Thoracic aorta (tissue), 2 donors: Measurements from ENCODE around the gene CEACAM3. TPM values are rescaled to one million over a fixed set of nuclear protein-coding genes. Genes with fewer than 3 reads are reported as not detected.
"Not testable (repeated sequence)": the region's sequence is repeated elsewhere in the genome, so short reads cannot be mapped to it uniquely, and the experiment has no call there.

Experiments
- ATAC-seq: fragments of 150-250 bp; one replicate; pipeline ENCODE4 v1.8.0; 2017; ENCODE audit warnings: low read depth; ENCODE audit not compliant: insufficient number of reproducible peaks, low FRiP score
- DNase-seq: peaks from one replicate; pipeline ENCODE4 v3.0.0-alpha.2; 2020; ENCODE audit warnings: low spot score
- H3K27ac ChIP-seq, 2 donors: fragments of 200-600 bp; sonication (generic); 1 replicate in 1 of 2; 2 replicates in 1 of 2; pipeline ENCODE4 v1.5.1; 2016; ENCODE audit warnings: mild to moderate bottlenecking in 2 of 2, moderate library complexity in 2 of 2
- H3K27me3 ChIP-seq: fragments of 200-600 bp; sonication (generic); replicated peaks from 2 replicates; pipeline ENCODE4 v1.6.0; 2016; ENCODE audit warnings: mild to moderate bottlenecking; ENCODE audit not compliant: insufficient read depth
- H3K36me3 ChIP-seq: fragments of 200-600 bp; sonication (generic); one replicate; pipeline ENCODE4 v1.5.1; 2016
- H3K4me1 ChIP-seq, 2 donors: fragments of 200-600 bp; sonication (generic); 1 replicate in 1 of 2; 2 replicates in 1 of 2; pipeline versions ENCODE4 v1.5.1 to v1.6.0; 2016; ENCODE audit warnings: low read depth in 2 of 2, mild to moderate bottlenecking in 1 of 2; ENCODE audit not compliant: control insufficient read depth in 1 of 2
- H3K4me3 ChIP-seq: fragments of 200-600 bp; sonication (generic); 2 replicates; pipeline ENCODE4 v1.5.1; 2016; ENCODE audit warnings: mild to moderate bottlenecking
- H3K9me3 ChIP-seq: fragments of 200-600 bp; sonication (generic); 2 replicates; pipeline ENCODE4 v1.5.1; 2016
- total RNA-seq, 2 donors: library from RNA; depleted of rRNA; stranded (reverse); fragments of >200 nt; gene quantifications; one replicate each; pipeline versions ENCODE4 v1.1.0 to v1.2.3, GENCODE V29; 2016
- TF ChIP-seq, protein P1 (sequence below): fragments of 200-600 bp; sonication (generic); IDR thresholded peaks from one replicate; pipeline ENCODE4 v1.5.1; 2019; ENCODE audit warnings: antibody characterized with exemption

The CEACAM3 gene
- total RNA-seq, 2 donors from 2014 or later = not detected

DNA sequence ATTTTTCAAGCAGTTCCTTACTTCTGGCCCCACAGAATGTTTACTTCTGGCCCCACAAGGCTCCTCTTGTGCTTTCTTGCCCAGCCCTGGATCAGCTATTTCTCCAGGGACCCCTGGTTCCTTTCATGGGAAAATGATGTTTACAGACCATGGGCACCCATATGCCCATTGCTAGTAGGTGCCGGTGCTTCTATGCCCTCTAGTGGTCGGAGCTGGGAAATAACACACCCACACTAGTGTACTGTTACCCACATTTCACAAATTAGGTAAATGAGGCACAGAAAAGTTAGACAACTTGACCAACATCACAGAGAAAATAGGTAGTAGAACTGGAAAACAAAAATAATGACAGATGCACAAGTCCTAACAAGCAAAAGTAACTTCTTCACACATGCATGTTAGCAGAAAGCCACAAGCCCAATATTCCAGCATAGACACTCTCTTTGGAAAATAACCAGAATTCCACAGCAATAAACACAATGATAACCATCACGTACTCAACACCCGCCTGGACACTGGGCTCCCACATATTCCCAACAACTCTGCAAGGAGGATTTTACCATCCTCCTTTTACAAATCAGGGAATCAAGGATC is 42.4 kb upstream of the CEACAM3 start:
- no peak for DNase-seq
- no peaks in the 10 kb centered on the region for H3K4me1 ChIP-seq
- no peaks in the 10 kb centered on the region for H3K36me3 ChIP-seq
- TF ChIP-seq, protein P1, sequence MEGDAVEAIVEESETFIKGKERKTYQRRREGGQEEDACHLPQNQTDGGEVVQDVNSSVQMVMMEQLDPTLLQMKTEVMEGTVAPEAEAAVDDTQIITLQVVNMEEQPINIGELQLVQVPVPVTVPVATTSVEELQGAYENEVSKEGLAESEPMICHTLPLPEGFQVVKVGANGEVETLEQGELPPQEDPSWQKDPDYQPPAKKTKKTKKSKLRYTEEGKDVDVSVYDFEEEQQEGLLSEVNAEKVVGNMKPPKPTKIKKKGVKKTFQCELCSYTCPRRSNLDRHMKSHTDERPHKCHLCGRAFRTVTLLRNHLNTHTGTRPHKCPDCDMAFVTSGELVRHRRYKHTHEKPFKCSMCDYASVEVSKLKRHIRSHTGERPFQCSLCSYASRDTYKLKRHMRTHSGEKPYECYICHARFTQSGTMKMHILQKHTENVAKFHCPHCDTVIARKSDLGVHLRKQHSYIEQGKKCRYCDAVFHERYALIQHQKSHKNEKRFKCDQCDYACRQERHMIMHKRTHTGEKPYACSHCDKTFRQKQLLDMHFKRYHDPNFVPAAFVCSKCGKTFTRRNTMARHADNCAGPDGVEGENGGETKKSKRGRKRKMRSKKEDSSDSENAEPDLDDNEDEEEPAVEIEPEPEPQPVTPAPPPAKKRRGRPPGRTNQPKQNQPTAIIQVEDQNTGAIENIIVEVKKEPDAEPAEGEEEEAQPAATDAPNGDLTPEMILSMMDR = peak; percentile 40
- H3K27ac ChIP-seq = no peak overlapping the region
- no peaks in the 10 kb centered on the region for H3K9me3 ChIP-seq
- no peak for ATAC-seq
- no peaks in the 10 kb centered on the region for H3K27me3 ChIP-seq
- H3K4me3 ChIP-seq = no peak overlapping the region

DNA sequence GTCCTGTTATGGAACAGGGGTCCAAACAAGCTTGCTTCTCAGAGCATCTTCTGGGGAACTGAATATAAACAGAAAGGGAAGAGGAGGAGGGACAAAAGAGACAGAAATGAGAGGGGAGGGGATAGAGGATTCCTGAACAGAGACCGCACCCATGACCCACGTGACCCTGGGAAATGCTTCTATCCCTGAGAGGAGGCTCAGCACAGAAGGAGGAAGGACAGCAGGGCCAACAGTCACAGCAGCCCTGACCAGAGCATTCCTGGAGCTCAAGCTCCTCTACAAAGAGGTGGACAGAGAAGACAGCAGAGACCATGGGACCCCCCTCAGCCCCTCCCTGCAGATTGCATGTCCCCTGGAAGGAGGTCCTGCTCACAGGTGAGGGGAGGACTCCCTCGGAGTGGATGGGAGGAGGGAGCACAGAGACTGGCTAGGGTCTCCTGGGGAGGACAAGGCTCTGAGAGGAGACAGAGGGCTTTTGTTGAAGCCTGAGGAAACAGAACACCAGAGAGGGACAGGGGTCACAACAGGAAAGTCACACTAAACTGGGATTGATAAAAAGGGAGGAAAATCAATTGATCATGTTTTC is 41.0 kb upstream of the CEACAM3 start, which contains the start of gene CEACAM6:
CEACAM6 (plus strand) TSS at position 203 of the 586 bp plus-strand sequence; CDS start at position 312, 109 bp downstream.
- TF ChIP-seq, protein P1 = no peak
- Histone ChIP-seq H3K4me3 (no peak within 1 kb of the TSS), H3K4me1 (no peaks in the 10 kb centered on the region), H3K9me3 (no peaks in the 10 kb centered on the region), H3K36me3 (no peaks in the 10 kb centered on the region), H3K27me3 (no peaks in the 10 kb centered on the region), H3K27ac (no peak within 1 kb of the TSS)
- no peak for DNase-seq
- no peak for ATAC-seq

DNA sequence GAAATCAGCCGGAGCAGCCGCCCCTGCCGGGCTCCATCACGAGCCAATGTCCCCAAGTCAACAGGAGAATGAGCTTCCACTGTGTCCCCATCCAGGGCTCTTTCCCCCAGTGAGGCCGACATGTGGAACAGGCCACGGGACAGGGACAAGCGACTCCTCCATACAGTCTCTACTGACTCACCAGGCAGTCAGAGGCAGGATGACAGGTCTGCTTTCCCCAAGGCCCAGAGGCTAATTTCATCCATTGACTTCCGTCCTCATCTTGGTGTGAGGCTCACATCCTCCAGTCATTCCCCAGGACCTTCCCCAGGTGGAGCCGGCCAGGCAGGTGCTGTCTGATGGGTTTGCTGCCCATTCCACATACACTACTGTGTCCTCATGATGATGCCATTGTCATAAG is 37.5 kb upstream of the CEACAM3 start:
- ATAC-seq = no peak
- H3K27me3 ChIP-seq = no peaks in the 10 kb centered on the region
- H3K4me3 ChIP-seq = no peak overlapping the region
- no peaks in the 10 kb centered on the region for H3K4me1 ChIP-seq
- no peak for DNase-seq
- H3K36me3 ChIP-seq = no peaks in the 10 kb centered on the region
- TF ChIP-seq, protein P1 = no peak
- H3K9me3 ChIP-seq = no peaks in the 10 kb centered on the region
- H3K27ac ChIP-seq = no peak overlapping the region

DNA sequence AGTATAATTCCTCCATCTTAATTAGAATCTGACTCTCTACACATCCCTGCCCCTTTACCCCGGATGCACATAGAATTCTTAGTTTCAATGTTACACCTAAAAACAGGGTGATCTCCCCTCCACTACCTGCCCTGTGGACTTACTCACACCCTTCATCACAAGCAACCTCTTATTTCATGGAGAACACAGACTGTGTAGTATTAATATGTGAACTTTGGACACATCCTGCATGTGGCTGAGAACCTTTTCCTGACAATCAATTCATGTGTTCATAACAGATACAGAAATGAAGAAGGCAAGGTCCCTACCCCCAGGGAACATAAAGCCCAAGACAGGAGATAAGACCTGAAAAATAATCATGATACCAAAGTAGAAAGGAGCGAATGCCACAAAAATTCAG is 29.3 kb upstream of the CEACAM3 start:
- DNase-seq (no peak), ATAC-seq (no peak)
- Histone ChIP-seq H3K27me3 (no peaks in the 10 kb centered on the region), H3K36me3 (no peaks in the 10 kb centered on the region), H3K9me3 (no peaks in the 10 kb centered on the region), H3K27ac (no peak overlapping the region), H3K4me3 (no peak overlapping the region), H3K4me1 (no peaks in the 10 kb centered on the region)
- TF ChIP-seq, protein P1 = no peak

DNA sequence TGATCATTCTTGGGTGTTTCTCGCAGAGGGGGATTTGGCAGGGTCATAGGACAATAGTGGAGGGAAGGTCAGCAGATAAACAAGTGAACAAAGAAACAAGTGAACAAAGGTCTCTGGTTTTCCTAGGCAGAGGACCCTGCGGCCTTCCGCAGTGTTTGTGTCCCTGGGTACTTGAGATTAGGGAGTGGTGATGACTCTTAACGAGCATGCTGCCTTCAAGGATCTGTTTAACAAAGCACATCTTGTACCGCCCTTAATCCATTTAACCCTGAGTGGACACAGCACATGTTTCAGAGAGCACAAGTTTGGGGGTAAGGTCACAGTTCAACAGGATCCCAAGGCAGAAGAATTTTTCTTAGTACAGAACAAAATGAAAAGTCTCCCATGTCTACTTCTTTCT is 28.3 kb upstream of the CEACAM3 start:
- not testable (repeated sequence) for ATAC-seq, H3K27me3 ChIP-seq, DNase-seq

More for the DNA sequence above, 28.3 kb upstream of the CEACAM3 start:
- not testable (repeated sequence) for H3K4me1 ChIP-seq, H3K4me3 ChIP-seq, H3K27ac ChIP-seq, H3K36me3 ChIP-seq, H3K9me3 ChIP-seq
